Ureter (tissue), 1 donor: ENCODE results near the gene DGCR2. TPM values are rescaled to one million over a fixed set of nuclear protein-coding genes. Genes with fewer than 3 reads are reported as not detected.
A peak's percentile ranks its signal among the peaks of the same experiment; 100 is the strongest.
"Not testable (repeated sequence)": the region's sequence is repeated elsewhere in the genome, so short reads cannot be mapped to it uniquely, and the experiment has no call there.

Experiments
- DNase-seq: peaks from one replicate; pipeline ENCODE4 v3.0.0-alpha.2; 2020; ENCODE audit warnings: low spot score
- total RNA-seq: library from RNA; stranded (reverse); gene quantifications from one replicate; pipeline ENCODE4 v1.2.4, GENCODE V29; 2023
- donor health status: DM: yes; HTN: yes; CAD: no.

The DGCR2 gene
- total RNA-seq, 1 donor from 2014 or later = 68.7 TPM

- not testable (repeated sequence) for DNase-seq
Measured at GRCh38 chr22:19084126-19084525, 38.1 kb downstream of the DGCR2 start.

- no peak for DNase-seq
Measured at GRCh38 chr22:19082793-19083192, 39.4 kb downstream of the DGCR2 start.

GRCh38 chr22:19082101-19082500, 40.1 kb downstream of the DGCR2 start:
- DNase-seq = no peak

- DNase-seq = no peak
Measured at GRCh38 chr22:19081351-19081750, 40.9 kb downstream of the DGCR2 start.

GRCh38 chr22:19080853-19081252, 41.4 kb downstream of the DGCR2 start:
- DNase-seq = no peak

- no peak for DNase-seq
Measured at GRCh38 chr22:19079691-19080090, 42.5 kb downstream of the DGCR2 start.

GRCh38 chr22:19075404-19075803, 46.8 kb downstream of the DGCR2 start:
- no peak for DNase-seq

- not testable (repeated sequence) for DNase-seq
Measured at GRCh38 chr22:19072853-19073252, 49.4 kb downstream of the DGCR2 start.

- peak; percentile 30 for DNase-seq
Measured at GRCh38 chr22:19070397-19071169, 51.6 kb downstream of the DGCR2 start.

GRCh38 chr22:19069451-19069850, 52.8 kb downstream of the DGCR2 start:
- no peak for DNase-seq

- DNase-seq = peak; percentile 32
Measured at GRCh38 chr22:19068784-19069271, 53.4 kb downstream of the DGCR2 start.

- peak; percentile 18 for DNase-seq
Measured at GRCh38 chr22:19067696-19068348, 54.4 kb downstream of the DGCR2 start.

GRCh38 chr22:19066531-19067271, 55.5 kb downstream of the DGCR2 start:
- DNase-seq = peak; percentile 33

- peak; percentile 5 for DNase-seq
Measured at GRCh38 chr22:19065929-19066328, 56.3 kb downstream of the DGCR2 start.

- peak; percentile 28 for DNase-seq
Measured at GRCh38 chr22:19065298-19065859, 56.8 kb downstream of the DGCR2 start.

GRCh38 chr22:19064354-19065054, 57.7 kb downstream of the DGCR2 start:
- DNase-seq = peak; percentile 31

- DNase-seq = peak; percentile 29
Measured at GRCh38 chr22:19063581-19064353, 58.4 kb downstream of the DGCR2 start.

- DNase-seq = peak; percentile 27
Measured at GRCh38 chr22:19062943-19063308, 59.3 kb downstream of the DGCR2 start.

GRCh38 chr22:19062139-19062942, 59.9 kb downstream of the DGCR2 start:
- DNase-seq = peak; percentile 23
